C4-2B (cell line): ENCODE measurements around the gene TOB1.

Experiments
- CTCF ChIP-seq: fragments of 450-650 bp; conservative IDR thresholded peaks from 2 replicates; pipeline ENCODE4 v1.5.1; 2017; ENCODE audit warnings: mild to moderate bottlenecking
- ZFX ChIP-seq: fragments of 450-650 bp; IDR thresholded peaks from 2 replicates; pipeline ENCODE4 v1.6.1; 2017

DNA sequence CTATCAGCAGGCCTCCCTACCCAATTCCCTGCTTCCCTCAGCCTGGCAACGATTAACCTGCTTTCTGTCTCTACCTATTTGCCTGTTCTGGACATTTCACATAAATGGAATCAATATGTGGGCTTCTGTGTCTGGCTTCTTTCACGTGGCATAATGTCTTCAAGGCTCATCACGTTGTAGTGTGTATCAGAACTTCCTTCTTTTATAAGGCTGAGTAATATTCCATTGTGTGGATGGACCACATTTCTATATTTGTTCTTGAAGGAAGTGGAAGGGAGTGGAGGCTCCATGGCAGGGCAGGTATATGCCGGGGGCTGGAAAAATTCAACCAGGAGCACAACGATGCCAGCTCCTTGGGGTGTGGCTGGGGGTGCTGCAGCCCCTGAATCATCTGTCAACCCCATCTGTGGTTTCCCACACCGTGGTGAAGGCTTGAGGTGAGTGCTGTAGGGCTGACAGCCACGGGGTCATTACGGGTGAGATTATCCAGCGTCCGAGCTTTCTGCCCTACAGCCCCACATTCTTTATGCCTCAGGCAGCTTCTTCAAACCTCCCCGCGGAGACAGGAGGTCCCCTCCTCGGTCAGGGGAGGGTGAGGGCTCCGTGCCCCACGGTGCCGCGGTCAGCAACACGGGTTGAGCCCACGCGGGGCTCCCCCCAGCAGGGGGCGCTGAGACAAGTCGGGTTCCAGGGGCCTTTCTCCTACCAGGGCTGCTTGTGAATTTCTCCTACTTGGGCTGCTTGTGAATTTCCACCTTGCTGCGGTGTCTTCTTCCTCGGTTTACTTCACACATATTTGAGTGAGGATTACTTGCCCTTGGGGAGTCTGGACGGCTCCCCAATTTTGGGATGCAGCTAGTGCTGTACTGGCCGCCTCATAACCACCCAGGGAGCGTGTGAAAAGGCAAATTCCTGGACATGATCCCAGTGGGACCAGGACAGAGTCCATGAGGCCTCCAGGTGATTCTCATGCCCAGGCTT is 49.1 kb downstream of the TOB1 start:
- TF ChIP-seq CTCF, result peak; percentile 93
- TF ChIP-seq ZFX, result no peak
